Fibroblast of the conjunctiva (primary cell): ENCODE data around the gene KCNMB2.

Experiments
- DNase-seq: peaks from one replicate; pipeline ENCODE4 v3.0.0-alpha.2; 2010; ENCODE audit warnings: low read depth

Gene KCNMB2

DNA sequence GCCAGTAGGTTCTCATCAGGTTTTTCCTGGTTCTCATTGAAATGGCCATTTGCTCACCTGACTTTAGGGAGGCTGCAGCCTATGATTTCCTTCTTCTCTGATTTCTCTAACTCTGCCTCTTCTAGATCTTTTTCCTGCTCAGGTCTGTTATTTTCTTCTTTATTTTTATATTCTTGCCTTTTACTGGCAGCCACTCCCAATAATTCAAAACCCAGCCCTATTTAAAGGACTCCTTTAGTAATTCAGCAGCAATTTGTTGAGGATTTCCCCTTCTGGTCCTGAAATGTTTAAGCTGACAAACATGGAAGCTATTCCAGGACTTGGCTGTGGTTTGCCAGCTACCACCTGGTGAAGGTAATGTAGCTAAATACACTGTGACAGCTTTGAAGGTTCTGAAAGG, 333.8 kb downstream of the KCNMB2 start:
- DNase-seq = no peak

DNA sequence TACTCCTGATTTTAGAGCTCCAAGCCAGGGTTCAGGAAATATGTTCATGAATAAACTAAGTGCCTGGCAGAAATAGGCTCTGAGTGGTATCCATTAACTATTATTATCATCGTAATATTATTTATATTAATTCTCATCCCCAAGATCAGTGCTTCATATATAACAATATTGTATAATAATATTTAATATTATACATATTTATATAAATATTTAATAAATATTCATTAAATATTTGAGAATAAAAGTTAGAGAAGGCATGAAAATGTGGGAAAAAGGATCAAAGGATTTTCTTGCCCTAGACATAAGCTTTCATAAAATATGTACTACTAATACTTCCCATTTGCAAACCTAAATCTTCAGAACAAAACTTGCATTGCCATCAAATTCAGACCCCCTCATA, 338.9 kb downstream of the KCNMB2 start:
- no peak for DNase-seq

DNA sequence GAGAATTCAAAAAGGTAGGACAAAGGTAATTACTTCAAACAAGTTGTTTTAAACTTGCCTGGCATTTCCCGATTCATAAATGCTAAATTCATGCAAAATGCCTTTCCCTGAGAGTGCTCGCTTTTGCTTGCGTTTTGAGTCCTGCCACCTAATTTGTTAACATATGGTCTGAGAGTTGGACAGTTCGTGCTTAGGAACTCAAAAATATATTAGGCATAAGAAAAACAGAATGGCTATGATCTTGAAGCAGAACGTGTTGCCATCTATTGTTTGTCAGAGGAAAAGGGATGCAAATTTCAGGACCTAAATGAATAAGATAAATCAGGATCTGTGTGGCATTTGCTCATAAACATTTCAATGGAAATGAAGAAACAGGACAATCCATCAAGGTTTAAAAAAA, 339.6 kb downstream of the KCNMB2 start:
- DNase-seq = no peak

- no peak for DNase-seq
These were observed 344.0 kb downstream of the KCNMB2 start for GRCh38 chr3:178880274-178880673.
